Left ventricle myocardium inferior (tissue), 1 donor: Measurements from ENCODE around the gene IL31RA. TPM values are rescaled to one million over a fixed set of nuclear protein-coding genes. Genes with fewer than 3 reads are reported as not detected.

ENCODE experiments used
- DNase-seq: peaks from one replicate; pipeline ENCODE4 v3.0.0-alpha.2; 2020
- H3K27ac ChIP-seq: fragments of 200-600 bp; replicated peaks from 2 replicates; pipeline ENCODE4 v1.8.0; 2021
- H3K27me3 ChIP-seq: fragments of 200-600 bp; 2 replicates; pipeline ENCODE4 v1.8.0; 2021; ENCODE audit warnings: low read depth
- H3K36me3 ChIP-seq: fragments of 200-600 bp; 2 replicates; pipeline ENCODE4 v1.8.0; 2021
- H3K4me1 ChIP-seq: fragments of 200-600 bp; 2 replicates; pipeline ENCODE4 v1.8.0; 2021
- H3K4me3 ChIP-seq: fragments of 200-600 bp; 2 replicates; pipeline ENCODE4 v1.8.0; 2021; ENCODE audit warnings: mild to moderate bottlenecking, moderate library complexity
- H3K9me3 ChIP-seq: fragments of 200-600 bp; replicated peaks from 2 replicates; pipeline ENCODE4 v1.8.0; 2021
- intact Hi-C: fragments of 100-400 bp; cut with micrococcal nuclease; formaldehyde crosslinking; loops from one replicate; pipeline ENCODE4 v1.11.0; 2022
- total RNA-seq: library from RNA; stranded (reverse); fragmentation: NEBNext Ultra II Directional; extraction: Animal tissue kit (Norgen Biotek cat#: 25700); gene quantifications from one replicate; pipeline ENCODE4 v1.2.1, GENCODE V29; 2021
- TF ChIP-seq, protein P1 (sequence below): fragments of 200-600 bp; IDR thresholded peaks from 2 replicates; pipeline ENCODE4 v1.8.0; 2021; ENCODE audit warnings: antibody characterized with exemption, mild to moderate bottlenecking, borderline replicate concordance
- donor health status: DM: no; HTN: yes; CAD: no; lungs with severe emphysema.

The IL31RA gene
- total RNA-seq, 1 donor from 2014 or later = 0.27 TPM

- Histone ChIP-seq H3K4me3 (no peak overlapping the region), H3K4me1 (peaks cover 6% of the 10 kb centered on the region), H3K27me3 (no peaks in the 10 kb centered on the region), H3K9me3 (no peaks in the 10 kb centered on the region), H3K27ac (no peak overlapping the region), H3K36me3 (no peaks in the 10 kb centered on the region)
- TF ChIP-seq, protein P1, sequence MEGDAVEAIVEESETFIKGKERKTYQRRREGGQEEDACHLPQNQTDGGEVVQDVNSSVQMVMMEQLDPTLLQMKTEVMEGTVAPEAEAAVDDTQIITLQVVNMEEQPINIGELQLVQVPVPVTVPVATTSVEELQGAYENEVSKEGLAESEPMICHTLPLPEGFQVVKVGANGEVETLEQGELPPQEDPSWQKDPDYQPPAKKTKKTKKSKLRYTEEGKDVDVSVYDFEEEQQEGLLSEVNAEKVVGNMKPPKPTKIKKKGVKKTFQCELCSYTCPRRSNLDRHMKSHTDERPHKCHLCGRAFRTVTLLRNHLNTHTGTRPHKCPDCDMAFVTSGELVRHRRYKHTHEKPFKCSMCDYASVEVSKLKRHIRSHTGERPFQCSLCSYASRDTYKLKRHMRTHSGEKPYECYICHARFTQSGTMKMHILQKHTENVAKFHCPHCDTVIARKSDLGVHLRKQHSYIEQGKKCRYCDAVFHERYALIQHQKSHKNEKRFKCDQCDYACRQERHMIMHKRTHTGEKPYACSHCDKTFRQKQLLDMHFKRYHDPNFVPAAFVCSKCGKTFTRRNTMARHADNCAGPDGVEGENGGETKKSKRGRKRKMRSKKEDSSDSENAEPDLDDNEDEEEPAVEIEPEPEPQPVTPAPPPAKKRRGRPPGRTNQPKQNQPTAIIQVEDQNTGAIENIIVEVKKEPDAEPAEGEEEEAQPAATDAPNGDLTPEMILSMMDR = no peak
- no peak for DNase-seq
- intact Hi-C loops = no loop called here
These were observed 74.0 kb downstream of the IL31RA start for GRCh38 chr5:55925181-55925580.

- Histone ChIP-seq H3K4me3 (no peak overlapping the region), H3K36me3 (no peaks in the 10 kb centered on the region), H3K9me3 (no peaks in the 10 kb centered on the region), H3K27ac (no peak overlapping the region), H3K4me1 (peaks cover 6% of the 10 kb centered on the region), H3K27me3 (no peaks in the 10 kb centered on the region)
- DNase-seq = no peak
- intact Hi-C loops = no loop called here
- TF ChIP-seq, protein P1 = no peak
These were observed 74.6 kb downstream of the IL31RA start for GRCh38 chr5:55925712-55926111.

DNA sequence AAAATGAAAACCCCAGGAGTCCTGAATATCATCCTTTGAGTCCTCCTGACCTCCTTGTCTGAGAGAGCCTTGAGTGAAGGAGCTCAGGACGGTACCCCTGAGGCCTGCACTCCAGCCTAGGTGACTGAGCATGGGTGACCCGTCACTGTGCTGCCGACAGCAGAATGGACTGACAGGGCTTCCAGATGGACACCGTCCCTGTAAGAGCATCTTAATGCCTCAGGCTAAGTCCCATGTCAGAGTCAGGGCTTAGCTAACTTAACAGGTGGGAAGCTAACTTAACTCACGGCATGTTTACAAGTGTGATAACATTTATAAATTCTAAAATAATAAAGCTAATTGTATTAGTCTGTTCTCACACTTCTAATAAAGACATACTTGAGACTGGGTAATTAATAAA is 75.3 kb downstream of the IL31RA start:
- Histone ChIP-seq H3K9me3 (no peaks in the 10 kb centered on the region), H3K4me3 (no peak overlapping the region), H3K27ac (no peak overlapping the region), H3K4me1 (peaks cover 6% of the 10 kb centered on the region), H3K36me3 (no peaks in the 10 kb centered on the region), H3K27me3 (no peaks in the 10 kb centered on the region)
- intact Hi-C loops = no loop called here
- no peak for DNase-seq
- TF ChIP-seq, protein P1 = no peak

GRCh38 chr5:55927861-55928655 is 76.9 kb downstream of the IL31RA start:
- H3K27ac ChIP-seq = no peak overlapping the region
- TF ChIP-seq, protein P1 = no peak
- peaks cover 6% of the 10 kb centered on the region for H3K4me1 ChIP-seq
- no peak for DNase-seq
- no peaks in the 10 kb centered on the region for H3K36me3 ChIP-seq
- H3K4me3 ChIP-seq = no peak overlapping the region
- intact Hi-C loops = no loop called here
- H3K9me3 ChIP-seq = no peaks in the 10 kb centered on the region
- no peaks in the 10 kb centered on the region for H3K27me3 ChIP-seq

- H3K4me3 ChIP-seq = no peak overlapping the region
- H3K36me3 ChIP-seq = no peaks in the 10 kb centered on the region
- intact Hi-C loops = no loop called here
- H3K4me1 ChIP-seq = no peaks in the 10 kb centered on the region
- H3K9me3 ChIP-seq = no peaks in the 10 kb centered on the region
- no peak overlapping the region for H3K27ac ChIP-seq
- TF ChIP-seq, protein P1 = no peak
- no peaks in the 10 kb centered on the region for H3K27me3 ChIP-seq
- no peak for DNase-seq
These were observed 78.1 kb downstream of the IL31RA start for GRCh38 chr5:55929020-55929799.
